ENCODE measurements around the gene OSER1. TPM values are rescaled to one million over a fixed set of nuclear protein-coding genes. Genes with fewer than 3 reads are reported as not detected.
"Not testable (repeated sequence)": the region's sequence is repeated elsewhere in the genome, so short reads cannot be mapped to it uniquely, and the experiment has no call there.

OSER1 gene
- total RNA-seq, 4 donors from 2014 or later: 11.2 to 38.0 (median 26.2) TPM

- Histone ChIP-seq H3K4me3 (peak overlapping the region in 1 of 4 donors; percentile 26), H3K36me3 (no peaks in the 10 kb centered on the region), H3K4me1 (peaks cover 0 to 6% (median 6%) of the 10 kb centered on the region in 4 donors), H3K9me3 (no peaks in the 10 kb centered on the region), H3K27ac (no peak overlapping the region), H3K27me3 (peaks cover 17% of the 10 kb centered on the region)
- 24 to 34% methylated on average over 3 to 29 of the region's 31 CpGs for WGBS, 2 donors (ENCODE audit: low coverage in 1 of 2)
- in situ Hi-C loops (cut with MboI; ENCODE audit: low pct_ligation_motif_present in 1 of 4, low pct_unique_long_range_greater_than_20kb in 1 of 4, low sequenced_read_pairs in 3 of 4) (no loop called here), intact Hi-C loops (cut with DNase I; ENCODE audit: low total_unique reads) (no loop called here)
- TF ChIP-seq POLR2A (IDR thresholded peaks at IDR 0.05) (no peak), EP300 (IDR thresholded peaks at IDR 0.05; ENCODE audit: low read depth) (no peak), POLR2AphosphoS5 (IDR thresholded peaks at IDR 0.05) (no peak)
- TF ChIP-seq, protein P1, sequence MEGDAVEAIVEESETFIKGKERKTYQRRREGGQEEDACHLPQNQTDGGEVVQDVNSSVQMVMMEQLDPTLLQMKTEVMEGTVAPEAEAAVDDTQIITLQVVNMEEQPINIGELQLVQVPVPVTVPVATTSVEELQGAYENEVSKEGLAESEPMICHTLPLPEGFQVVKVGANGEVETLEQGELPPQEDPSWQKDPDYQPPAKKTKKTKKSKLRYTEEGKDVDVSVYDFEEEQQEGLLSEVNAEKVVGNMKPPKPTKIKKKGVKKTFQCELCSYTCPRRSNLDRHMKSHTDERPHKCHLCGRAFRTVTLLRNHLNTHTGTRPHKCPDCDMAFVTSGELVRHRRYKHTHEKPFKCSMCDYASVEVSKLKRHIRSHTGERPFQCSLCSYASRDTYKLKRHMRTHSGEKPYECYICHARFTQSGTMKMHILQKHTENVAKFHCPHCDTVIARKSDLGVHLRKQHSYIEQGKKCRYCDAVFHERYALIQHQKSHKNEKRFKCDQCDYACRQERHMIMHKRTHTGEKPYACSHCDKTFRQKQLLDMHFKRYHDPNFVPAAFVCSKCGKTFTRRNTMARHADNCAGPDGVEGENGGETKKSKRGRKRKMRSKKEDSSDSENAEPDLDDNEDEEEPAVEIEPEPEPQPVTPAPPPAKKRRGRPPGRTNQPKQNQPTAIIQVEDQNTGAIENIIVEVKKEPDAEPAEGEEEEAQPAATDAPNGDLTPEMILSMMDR (IDR thresholded peaks at IDR 0.05): no peak
- DNase-seq: no peak
These were observed 37.2 kb upstream of the OSER1 start for GRCh38 chr20:44247586-44248409.

DNA sequence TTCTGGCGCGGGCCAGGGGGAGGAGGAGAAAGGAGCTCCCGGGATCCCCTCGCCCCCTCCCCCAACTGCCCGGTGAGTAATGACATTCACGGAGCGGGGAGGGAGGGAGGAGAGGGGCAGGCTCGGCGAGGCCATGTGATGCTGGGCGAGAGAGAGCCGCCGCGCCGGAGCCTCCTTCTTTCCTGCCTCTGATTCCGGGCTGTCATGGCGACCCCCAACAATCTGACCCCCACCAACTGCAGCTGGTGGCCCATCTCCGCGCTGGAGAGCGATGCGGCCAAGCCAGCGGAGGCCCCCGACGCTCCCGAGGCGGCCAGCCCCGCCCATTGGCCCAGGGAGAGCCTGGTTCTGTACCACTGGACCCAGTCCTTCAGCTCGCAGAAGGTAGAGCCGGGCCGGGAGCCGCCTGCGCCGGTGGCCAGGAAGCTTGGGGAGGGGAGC, 36.6 kb upstream of the OSER1 start, which contains the start of gene GDAP1L1:
Gene GDAP1L1, plus strand, starts transcription at position 178 of the 441 bp plus-strand sequence. Its CDS starts 27 bp downstream, at position 205.
- intact Hi-C loops (cut with DNase I; ENCODE audit: low total_unique reads) (no loop called here), in situ Hi-C loops (cut with MboI; ENCODE audit: low pct_ligation_motif_present in 1 of 4, low pct_unique_long_range_greater_than_20kb in 1 of 4, low sequenced_read_pairs in 3 of 4) (no loop called here)
- WGBS, 2 donors (ENCODE audit: low coverage in 1 of 2): 52% methylated on average over 25 of the region's 32 CpGs; no CpG with 5 or more reads in 1 of the 2 donors
- Histone ChIP-seq H3K27me3 (peaks cover 17% of the 10 kb centered on the region), H3K27ac (no peak within 1 kb of the TSS), H3K36me3 (no peaks in the 10 kb centered on the region), H3K9me3 (no peaks in the 10 kb centered on the region), H3K4me1 (peaks cover 0 to 6% (median 6%) of the 10 kb centered on the region in 4 donors), H3K4me3 (peak within 1 kb of the TSS in 1 of 4 donors; percentile 26)
- DNase-seq: no peak
- TF ChIP-seq EP300 (IDR thresholded peaks at IDR 0.05; ENCODE audit: low read depth) (no peak), POLR2A (IDR thresholded peaks at IDR 0.05) (no peak), POLR2AphosphoS5 (IDR thresholded peaks at IDR 0.05) (no peak)
- TF ChIP-seq, protein P1 (IDR thresholded peaks at IDR 0.05): no peak

DNA sequence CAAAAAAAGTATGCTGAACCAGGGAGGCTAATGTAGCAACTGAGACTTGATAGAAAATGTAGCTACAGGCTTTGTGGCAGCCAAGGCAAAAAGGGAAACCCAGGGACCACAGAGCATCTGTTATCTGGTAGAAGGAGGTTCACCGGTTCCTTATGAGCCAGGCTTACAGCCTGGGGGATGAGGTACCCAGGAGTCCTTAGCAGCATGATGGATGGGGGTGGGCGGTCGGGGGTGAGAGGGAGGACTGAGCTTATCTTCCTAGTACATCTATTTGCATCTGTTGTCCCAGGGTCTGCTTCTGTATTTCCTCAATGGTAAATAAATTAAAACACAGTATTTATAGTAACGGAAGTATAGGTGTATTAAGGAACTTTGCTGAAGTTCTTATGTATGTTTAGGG, 35.4 kb upstream of the OSER1 start:
- H3K9me3 ChIP-seq: no peaks in the 10 kb centered on the region
- peaks cover 0 to 6% (median 6%) of the 10 kb centered on the region in 4 donors for H3K4me1 ChIP-seq
- no peaks in the 10 kb centered on the region for H3K36me3 ChIP-seq
- peaks cover 17% of the 10 kb centered on the region for H3K27me3 ChIP-seq
- no peak overlapping the region for H3K4me3 ChIP-seq
- in situ Hi-C loops (cut with MboI; ENCODE audit: low pct_ligation_motif_present in 1 of 4, low pct_unique_long_range_greater_than_20kb in 1 of 4, low sequenced_read_pairs in 3 of 4) (no loop called here), intact Hi-C loops (cut with DNase I; ENCODE audit: low total_unique reads) (no loop called here)
- H3K27ac ChIP-seq: no peak overlapping the region
- DNase-seq: no peak
- 79 to 84% methylated on average over 2 to 4 of the region's 4 CpGs for WGBS, 2 donors (ENCODE audit: low coverage in 1 of 2)
- TF ChIP-seq, protein P1 (IDR thresholded peaks at IDR 0.05): no peak
- no peak for TF ChIP-seq POLR2A (IDR thresholded peaks at IDR 0.05)
- TF ChIP-seq POLR2AphosphoS5 (IDR thresholded peaks at IDR 0.05): no peak
- TF ChIP-seq EP300 (IDR thresholded peaks at IDR 0.05; ENCODE audit: low read depth): no peak

- intact Hi-C loops (cut with DNase I; ENCODE audit: low total_unique reads): no loop called here
- TF ChIP-seq EP300 (IDR thresholded peaks at IDR 0.05; ENCODE audit: low read depth) (no peak), POLR2AphosphoS5 (IDR thresholded peaks at IDR 0.05) (no peak), POLR2A (IDR thresholded peaks at IDR 0.05) (no peak)
- TF ChIP-seq, protein P1 (IDR thresholded peaks at IDR 0.05): no peak
- WGBS, 2 donors (ENCODE audit: low coverage in 1 of 2): 100% methylated on average over 2 of the region's 2 CpGs; no CpG with 5 or more reads in 1 of the 2 donors
- no peak for DNase-seq
- no peak overlapping the region for H3K27ac ChIP-seq
- in situ Hi-C loops (cut with MboI; ENCODE audit: low pct_ligation_motif_present in 1 of 4, low pct_unique_long_range_greater_than_20kb in 1 of 4, low sequenced_read_pairs in 3 of 4): no loop called here
- no peaks in the 10 kb centered on the region for H3K9me3 ChIP-seq
- H3K4me1 ChIP-seq: no peaks in the 10 kb centered on the region
- no peaks in the 10 kb centered on the region for H3K27me3 ChIP-seq
- no peaks in the 10 kb centered on the region for H3K36me3 ChIP-seq
- H3K4me3 ChIP-seq: no peak overlapping the region
These were observed 31.2 kb upstream of the OSER1 start for GRCh38 chr20:44241796-44242195.

DNA sequence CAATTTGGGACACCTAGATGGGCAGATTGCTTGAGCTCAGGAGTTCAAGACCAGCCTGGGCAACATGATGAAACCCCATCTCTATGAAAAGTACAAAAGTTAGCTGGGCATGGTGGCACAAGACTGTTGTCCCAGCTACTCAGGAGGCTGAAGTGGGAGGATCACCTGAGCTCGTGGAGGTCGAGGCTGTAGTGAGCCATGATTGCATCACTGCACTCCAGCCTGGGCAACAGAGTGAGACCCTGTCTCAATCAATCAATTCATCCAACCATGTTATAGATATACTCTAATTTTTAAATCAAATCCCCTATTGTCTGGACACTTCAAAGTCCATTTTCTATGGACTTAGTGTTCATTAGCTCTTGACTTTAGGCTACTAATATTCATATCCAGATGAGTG, 26.3 kb upstream of the OSER1 start:
- H3K9me3 ChIP-seq; H3K4me3 ChIP-seq; H3K4me1 ChIP-seq; intact Hi-C loops (cut with DNase I; ENCODE audit: low total_unique reads); in situ Hi-C loops (cut with MboI; ENCODE audit: low pct_ligation_motif_present in 1 of 4, low pct_unique_long_range_greater_than_20kb in 1 of 4, low sequenced_read_pairs in 3 of 4); H3K27ac ChIP-seq; DNase-seq; H3K36me3 ChIP-seq; H3K27me3 ChIP-seq: not testable (repeated sequence)
- WGBS, 2 donors (ENCODE audit: low coverage in 1 of 2): 82% methylated on average over 2 of the region's 2 CpGs; no CpG with 5 or more reads in 1 of the 2 donors

Measured in transverse colon (tissue), 4 donors.